ENCODE data around the gene THBD.

THBD gene

DNA sequence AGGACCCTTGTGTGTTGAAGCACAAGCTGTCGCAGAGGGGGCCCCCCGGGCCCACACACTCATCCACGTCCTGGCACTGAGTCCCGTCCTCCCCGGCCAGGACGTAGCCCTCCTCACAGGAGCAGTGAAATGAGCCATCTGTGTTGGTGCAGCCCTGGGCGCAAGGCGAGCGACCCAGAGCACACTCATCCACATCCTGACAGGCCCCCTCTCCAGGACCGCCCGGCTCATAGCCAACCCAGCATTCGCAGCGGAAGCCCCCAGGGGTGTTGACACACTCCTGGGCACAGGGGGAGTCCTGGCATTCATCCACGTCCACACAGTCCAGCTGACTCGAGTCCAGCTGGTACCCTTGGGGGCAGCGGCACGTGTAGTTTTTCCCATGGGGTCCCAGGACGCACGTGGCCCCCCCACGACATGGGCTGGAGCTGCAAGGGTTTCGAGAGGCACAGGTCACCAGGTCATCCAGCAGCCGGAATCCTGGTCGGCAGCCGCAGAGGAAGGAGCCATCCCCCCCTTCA, 35.4 kb upstream of the THBD start:
- FAIRE-seq, result no peak
- DNase-seq (ENCODE audit: extremely low spot score, insufficient read length, low read depth), result no peak

DNA sequence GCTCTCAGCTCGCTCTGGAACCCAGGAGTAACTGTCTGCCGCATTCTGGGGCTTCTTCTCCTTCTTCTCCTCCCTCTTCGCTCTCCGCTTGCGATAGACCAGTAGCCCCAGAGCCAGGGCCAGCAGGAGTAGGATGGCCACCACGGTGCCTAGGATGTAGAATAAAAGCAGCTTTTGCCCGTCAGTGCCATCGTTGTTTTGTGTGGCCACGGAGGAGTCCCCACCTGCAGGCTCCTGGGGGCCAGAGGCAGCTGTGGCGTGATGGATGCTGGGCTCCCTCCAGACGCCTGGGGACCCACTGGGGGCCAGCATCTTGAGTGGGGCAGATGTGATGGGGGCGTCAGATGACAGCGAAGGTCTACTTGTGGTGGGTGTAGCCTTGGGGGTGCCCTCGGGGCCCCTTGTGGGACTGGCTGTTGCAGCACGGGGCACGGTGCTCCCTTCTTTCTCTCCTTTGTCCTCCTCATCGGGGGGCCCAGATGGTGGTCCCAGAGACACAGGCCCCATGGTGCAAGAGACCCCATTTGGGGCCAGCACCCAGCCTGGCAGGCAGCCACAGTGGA, 34.9 kb upstream of the THBD start:
- DNase-seq (ENCODE audit: extremely low spot score, insufficient read length, low read depth), result no peak
- FAIRE-seq, result no peak

DNA sequence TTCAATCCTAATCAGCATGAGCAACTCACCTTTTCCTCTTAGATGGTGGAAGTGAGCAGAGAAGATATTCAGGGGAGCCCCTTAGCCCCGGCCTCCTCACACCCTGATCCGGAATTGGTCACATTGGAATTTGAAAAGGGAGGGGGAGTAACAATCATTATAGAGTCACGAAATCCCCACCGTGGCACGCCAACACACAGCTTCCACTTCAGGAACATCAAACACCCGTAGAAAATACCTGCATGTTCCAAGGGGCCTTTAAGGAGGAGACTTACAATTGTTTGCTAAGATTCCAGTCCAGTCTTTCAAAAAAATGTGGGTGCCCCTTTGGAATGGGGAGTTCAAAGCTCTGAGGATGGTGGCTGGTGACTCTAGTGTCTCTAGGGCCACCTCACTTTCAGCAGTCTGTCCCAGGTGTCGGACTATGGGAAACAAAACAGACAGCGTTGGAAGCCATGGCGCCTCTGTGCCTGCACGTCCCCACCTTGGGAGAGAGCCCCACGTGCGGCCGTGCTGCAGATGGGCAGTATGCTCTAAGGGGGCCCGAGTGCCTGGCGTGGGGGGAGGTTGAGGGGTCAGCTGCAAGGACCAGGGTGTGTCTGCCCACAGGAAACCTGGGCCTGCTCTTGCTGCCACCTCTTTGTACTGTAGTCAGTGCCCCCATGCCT, 34.2 kb upstream of the THBD start:
- FAIRE-seq (no peak), DNase-seq (ENCODE audit: extremely low spot score, insufficient read length, low read depth) (no peak)

DNA sequence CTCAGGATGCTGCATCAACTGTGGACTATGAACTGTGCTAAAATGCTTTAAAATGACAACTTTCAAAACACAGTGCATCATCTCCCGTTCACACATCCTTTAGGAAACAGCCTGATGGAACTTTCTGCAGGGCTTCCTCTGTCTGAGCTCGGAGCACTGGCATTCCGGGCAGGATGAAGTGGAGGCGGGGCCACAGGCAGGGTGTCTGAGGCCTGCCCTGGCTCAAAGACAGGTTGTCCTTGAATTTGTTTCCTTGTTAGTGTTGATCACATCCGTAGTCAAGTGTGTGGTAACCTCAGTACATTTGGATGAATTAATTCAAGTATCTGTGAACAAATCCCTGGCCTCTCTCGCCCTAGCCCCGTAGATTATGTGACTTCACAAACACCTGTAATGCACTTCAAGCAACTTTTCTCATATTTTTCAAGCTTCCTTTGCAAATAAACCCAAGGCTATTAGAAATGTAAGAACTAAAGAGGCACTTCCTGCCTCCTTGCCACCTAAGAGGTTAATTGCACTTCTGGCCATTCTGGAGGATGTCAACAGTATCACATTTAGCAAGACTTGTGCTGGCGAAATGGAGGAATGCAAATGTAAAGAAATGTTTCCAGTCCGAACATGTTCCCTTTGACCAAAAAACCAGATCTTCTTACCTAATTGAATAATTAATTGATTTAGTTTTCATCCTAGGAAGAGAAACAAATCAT, 33.5 kb upstream of the THBD start:
- FAIRE-seq, result no peak
- no peak for DNase-seq (ENCODE audit: extremely low spot score, insufficient read length, low read depth)

DNA sequence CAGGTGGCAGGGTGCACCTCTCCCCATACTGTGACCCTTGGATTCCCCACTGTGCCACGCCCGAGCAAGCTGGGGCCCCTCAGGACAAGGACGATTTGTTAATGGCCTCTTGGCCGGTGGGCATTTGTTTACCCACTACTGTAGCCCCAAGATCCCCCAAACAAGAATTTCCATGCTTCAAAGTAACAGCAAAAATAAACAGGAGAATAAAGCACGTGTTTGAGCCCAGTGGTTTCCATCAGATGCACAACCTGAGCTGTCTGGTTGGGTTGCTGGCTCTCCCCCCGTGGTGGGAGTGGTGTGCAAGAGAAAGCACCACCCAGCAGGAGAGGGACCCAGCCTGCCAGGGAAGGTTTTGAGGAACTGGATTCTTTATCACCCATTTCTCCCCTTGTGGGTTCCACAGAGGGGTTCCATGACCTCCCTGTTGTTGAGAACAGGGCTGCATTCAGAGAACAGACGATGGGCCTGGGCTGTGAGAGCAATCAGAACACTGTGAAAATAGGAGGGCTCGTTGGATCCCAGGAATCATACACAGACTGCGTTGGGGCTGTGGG, 31.9 kb upstream of the THBD start:
- no peak for FAIRE-seq

DNA sequence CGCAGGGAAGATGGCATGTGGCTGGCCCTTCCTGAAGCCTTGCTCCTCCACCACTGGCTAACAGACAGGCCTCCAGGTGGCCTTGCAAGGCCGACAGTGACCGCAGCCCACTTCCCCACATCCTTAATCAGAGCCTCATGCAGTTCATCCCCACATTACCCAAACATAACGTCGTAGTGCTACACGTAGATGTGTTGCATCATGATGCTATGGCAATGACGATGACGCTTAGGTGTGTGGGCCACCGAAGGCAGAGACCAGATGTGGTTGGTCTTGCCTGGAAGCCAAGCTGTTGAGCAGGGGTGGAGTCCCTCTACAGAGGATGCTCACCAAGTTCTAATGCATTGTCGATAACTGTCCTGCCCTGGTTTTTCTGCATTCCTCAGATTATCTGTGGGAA, 31.0 kb upstream of the THBD start:
- DNase-seq (ENCODE audit: extremely low spot score, insufficient read length, low read depth), result no peak
- FAIRE-seq, result no peak

More for the DNA sequence above, 31.9 kb upstream of the THBD start:
- DNase-seq (ENCODE audit: extremely low spot score, insufficient read length, low read depth), result no peak

DNA sequence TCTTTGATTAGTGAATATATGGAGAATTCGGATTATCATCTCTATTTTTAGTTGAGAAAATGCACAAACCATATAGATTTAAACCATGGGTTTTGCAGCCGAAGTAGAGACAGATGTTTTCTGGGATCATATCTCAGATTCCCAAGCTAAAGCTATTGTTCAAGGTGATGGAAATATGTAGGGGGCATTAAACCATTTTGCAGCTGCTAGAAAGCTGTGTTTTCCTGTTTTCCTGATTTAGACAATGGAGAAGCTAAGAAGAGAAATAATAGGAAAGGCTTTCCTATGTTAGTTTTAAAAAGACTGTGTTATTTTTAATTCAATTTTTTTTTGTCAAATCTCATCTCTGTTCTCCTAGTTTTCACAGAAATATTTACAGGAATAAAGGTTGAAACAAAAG, 30.5 kb upstream of the THBD start:
- DNase-seq (ENCODE audit: extremely low spot score, insufficient read length, low read depth) (no peak), FAIRE-seq (no peak)

DNA sequence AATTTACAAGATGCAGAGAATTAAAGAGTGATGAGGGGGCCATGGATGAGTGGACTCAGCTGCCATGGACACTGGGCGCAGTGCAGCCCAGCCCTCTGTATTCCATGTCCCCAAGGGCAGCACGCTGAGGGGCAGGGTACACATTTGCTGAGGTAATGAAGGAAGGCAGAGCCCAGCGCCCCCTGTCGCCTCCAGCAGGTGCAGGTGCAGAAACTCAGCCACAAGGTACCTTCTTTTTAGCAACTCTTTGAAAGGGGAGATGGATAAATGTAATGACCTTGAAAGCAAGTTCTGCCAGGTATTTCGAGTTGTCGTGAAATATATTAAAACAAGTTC, 29.5 kb upstream of the THBD start:
- DNase-seq (ENCODE audit: extremely low spot score, insufficient read length, low read depth), result no peak
- FAIRE-seq, result no peak

DNA sequence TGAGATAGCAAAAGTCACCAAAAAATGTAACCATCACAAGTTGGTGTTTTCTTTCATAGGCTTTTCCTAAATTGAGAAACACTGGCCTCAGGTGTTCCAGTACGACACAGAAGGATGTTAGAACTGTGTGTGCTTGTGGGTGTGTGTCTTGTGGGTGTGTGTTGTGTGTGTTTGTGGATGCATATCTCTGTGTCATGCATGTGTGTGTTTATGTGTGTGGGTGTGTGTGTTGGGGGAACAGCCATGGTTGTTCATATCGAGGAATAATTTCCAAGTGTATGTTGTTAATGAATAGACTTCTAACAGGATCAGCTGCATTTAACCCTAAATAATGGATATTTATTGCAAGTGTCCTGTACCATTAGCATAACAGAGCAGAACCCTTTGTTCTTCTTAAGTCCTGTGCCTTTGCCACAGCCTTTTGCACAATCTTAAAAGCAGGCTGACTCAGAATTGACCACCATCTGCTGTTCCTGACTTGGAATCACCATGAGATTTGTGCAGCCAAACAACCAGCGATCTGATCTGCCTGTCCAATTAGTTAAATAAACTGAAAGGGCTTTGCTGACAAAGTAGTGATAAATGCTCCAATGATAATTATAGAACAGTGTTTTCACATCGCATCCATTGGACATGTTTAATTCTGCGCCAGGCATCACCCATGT, 29.0 kb upstream of the THBD start:
- FAIRE-seq (no peak), DNase-seq (ENCODE audit: extremely low spot score, insufficient read length, low read depth) (no peak)

DNA sequence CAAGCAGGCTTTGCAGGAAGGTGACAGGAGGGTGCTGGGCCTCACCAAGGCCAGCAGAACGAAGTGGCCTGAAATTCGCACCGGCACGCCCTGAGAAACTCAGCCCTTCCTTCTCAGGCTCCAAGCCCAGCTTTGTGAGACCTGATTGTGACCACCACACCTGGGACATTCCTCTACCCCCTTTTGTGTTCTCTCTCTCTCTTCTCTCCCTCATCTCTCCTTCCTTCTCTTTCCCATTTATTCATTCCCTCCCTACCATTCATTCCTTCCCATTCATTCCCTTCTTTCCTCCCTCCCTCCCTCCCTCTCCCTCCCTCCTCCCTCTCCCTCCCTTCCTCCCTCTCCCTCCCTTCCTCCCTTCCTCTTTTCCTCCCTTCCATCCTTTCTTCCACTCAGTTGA, 27.8 kb upstream of the THBD start:
- no peak for FAIRE-seq
- DNase-seq (ENCODE audit: extremely low spot score, insufficient read length, low read depth), result no peak

DNA sequence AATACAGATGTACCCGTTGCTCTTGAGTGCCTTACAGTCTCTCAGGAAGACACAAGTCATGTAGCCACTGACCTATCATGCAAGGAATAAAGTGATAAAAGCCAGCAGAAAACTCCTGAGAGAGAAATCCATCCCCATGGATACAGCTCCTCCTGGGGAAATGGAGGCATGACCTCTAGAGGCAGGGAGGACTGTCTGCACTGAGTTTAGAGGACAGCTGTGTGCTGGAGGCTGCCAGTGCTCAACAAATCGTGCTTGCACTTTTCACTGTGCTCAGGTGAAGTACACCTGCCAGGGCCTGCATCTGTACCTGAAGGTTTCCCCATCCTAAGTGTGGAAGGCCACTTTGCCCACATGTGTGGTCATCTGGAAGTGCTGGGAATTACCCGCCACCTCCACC, 24.6 kb upstream of the THBD start:
- no peak for DNase-seq (ENCODE audit: extremely low spot score, insufficient read length, low read depth)
- FAIRE-seq, result no peak

DNA sequence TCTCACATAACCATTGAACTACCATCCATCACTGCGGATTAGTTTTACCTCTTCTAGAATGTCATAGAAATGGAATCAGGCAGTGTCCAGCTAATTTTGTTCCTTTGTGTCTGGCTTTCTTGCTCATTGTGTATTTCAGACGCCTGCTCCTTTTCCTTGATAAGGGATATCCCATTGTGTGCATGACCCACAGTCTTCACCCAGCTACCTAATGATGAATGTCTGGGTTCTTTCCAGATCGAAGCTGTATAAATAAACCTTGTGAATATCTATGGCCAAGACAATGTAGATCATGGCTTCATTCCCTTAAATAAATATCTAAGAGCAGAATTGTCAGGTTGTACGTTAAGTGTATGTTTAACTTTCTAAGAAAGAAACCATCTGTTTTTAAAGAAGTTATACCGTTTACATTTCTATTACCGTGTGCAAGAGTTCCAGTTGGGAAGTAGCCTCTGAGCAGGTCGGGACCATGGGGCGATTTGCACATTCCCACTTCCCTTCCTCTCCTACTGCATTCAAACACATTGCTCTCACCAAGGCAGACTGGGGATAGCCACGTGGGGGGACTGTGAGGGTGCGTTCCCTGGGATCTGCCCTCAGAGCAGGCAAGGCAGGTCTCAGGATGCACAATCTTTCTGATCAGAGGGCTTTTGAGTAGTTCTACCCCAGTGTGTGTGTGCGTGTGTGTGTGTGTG, 23.6 kb upstream of the THBD start:
- DNase-seq (ENCODE audit: extremely low spot score, insufficient read length, low read depth) (no peak), FAIRE-seq (no peak)

DNA sequence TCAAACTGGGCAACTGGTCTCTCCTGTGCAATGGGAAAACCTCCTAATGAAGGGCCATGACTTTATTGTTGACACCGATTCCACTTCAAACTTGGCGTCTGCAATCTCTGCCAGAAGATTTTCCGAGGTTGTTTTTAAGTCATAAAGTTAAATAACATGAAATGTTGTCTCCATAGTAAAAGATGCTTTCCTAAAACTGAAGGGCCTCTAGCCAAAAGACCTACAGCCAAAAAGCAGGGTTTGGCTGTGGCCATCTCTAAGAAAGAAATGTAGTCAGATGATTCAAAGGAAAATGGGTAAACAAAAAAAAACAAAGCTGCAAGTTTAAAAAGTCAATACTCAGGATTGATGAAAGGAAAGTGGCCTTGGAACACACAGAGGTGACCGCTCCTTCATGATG, 22.5 kb upstream of the THBD start:
- FAIRE-seq, result no peak

DNA sequence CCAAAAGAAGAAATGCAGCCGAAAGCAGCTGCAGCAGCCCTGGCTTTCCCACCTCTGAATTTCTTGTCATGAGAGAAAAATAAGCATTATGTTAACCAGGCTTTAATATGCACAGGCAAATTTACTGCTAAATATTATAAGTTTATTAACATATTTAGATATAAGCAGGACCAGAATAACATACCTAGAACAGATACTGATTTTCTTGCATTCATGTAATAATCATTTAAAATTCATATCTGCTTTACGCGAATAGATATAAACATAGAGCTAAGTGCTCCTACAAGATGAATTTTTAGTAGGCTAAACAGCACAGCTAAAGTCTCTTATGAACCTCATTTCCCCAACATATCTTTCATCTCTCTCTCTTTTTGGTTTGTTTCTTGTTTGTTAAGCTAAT, 21.9 kb upstream of the THBD start:
- DNase-seq (ENCODE audit: extremely low spot score, insufficient read length, low read depth) (no peak), FAIRE-seq (no peak)

More for the DNA sequence above, 22.5 kb upstream of the THBD start:
- DNase-seq (ENCODE audit: extremely low spot score, insufficient read length, low read depth), result no peak

DNA sequence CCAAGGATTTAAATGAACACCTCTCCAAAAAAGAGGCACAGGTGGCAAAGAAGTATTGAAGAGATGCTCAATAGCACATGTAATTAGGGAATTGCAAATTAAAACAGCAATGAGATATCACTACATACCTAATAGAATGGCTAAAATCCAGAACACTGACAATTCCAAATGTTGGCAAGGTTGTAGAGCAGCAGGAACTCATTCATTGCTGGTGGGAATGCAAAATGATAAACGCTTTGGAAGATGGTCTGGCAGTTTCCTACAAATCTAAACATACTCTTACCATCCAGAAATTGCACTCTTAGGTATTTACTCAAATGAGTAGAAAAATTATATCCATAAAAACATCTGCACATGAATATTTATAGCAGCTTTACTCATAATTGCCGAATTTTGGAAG, 19.6 kb upstream of the THBD start:
- no peak for FAIRE-seq
- no peak for DNase-seq (ENCODE audit: extremely low spot score, insufficient read length, low read depth)

DNA sequence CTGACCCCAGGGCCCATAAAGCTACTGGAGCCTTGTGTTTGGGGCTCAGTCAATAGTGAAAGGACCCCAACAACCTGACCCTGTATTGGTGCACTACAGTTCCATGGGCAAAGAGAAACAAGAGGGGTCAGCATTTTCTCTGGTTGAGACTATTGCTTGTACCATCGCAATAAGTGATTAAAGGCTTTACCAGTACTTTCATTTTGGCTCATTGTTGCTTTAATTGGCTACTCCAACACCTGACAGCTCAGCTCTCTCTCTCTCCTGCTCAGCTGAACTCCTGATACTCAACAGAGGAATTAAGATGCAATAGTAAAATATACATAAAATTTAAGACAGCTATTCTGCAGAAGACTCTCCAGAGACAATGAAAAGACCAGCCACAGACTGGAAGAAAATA, 18.8 kb upstream of the THBD start:
- DNase-seq (ENCODE audit: extremely low spot score, insufficient read length, low read depth) (no peak), FAIRE-seq (no peak)

DNA sequence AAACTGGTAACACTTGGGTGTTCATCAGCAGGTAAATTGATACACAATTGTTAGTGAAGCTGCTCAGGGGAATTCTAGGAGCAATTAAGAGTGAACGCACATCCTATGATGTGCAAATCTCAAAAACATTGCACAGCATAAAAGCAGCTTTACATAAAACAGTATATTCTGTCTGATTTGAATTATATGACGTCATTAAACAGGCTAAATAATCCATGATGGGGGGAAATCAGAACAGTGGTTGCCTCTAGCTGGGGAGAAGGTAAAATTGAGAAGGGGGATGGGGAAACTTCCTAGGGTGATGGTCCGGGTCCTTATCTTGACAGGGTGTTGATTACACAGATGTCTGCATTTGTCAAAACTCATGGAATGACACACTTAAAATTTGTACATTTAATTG, 17.3 kb upstream of the THBD start:
- DNase-seq (ENCODE audit: extremely low spot score, insufficient read length, low read depth) (no peak), FAIRE-seq (no peak)

DNA sequence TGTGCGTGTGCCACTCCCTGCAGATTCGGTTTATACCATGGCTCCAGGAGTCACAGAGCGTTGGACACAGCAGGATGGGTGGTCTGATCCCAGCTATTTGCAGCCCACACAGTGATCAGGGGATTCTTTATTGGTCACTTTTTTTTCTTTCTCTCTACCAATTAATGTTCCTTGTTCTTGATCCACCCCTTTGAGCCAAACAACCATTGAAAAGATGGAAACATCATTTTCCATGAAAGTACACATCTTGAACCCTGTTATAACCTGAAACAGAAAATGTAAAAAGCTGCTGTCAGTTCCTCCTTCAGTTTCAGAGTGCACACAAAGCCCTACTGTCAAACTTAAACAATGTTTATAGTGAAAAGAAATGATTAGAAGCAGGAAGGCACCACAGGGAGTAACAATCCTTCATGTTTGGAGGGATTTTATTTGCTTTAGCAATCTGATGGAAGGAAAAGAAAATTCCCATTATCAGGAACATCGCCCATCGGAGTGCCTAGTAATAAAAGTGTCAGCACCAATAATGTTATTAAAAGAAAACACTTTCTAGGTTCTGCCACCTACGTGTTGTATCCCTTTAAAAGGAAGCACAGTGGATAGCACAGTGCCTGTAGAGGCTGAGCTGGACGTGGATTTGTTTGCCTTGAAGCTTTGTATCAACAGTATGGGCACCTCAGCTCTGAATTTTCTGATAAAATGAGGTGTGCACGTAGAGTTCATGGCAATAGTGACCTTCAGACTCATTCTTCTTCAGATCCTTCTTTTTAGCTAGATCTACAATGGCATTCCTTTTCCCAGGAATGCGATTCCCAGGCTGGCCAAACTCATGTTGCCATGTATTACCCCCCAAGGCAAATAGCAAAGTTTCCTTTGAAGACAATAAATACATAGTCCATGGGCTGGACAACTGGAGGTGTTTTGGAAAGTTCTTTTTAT, 16.1 kb upstream of the THBD start:
- DNase-seq (ENCODE audit: extremely low spot score, insufficient read length, low read depth), result no peak
- no peak for FAIRE-seq

DNA sequence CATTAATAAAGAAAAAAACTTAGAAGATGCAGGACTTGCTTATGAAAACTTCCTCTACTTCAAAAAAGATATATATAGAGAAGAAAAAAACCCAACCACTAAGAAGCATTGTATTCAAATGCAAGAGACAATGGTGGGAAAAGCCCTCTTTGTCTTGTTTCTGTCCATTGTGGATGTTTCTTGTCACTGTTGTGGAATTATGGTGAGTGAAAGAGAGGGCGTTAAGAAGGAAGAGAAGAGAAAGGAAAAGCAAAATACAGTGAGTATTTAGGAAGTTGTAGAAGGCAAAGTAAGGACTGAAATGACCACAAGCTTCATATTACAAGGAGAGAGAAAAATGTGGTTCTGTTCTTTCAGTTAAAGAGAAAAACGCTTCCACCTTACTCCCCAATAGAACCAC, 14.1 kb upstream of the THBD start:
- FAIRE-seq, result no peak
- DNase-seq (ENCODE audit: extremely low spot score, insufficient read length, low read depth), result no peak
